NCI-H524 treated with DMSO at 0.1 percent for 48 hours (cell line): Measurements from ENCODE around the gene PBX1.
"Not testable (repeated sequence)": the region's sequence is repeated elsewhere in the genome, so short reads cannot be mapped to it uniquely, and the experiment has no call there.

Source experiments
- DNase-seq: peaks from one replicate; lab custom pipeline; 2025; lab: John Stamatoyannopoulos, UW

PBX1 gene

GRCh38 chr1:164558461-164559341 lies at the start of gene PBX1:
PBX1 (plus strand) TSS chr1:164559184.
- peak; percentile 87 for DNase-seq

GRCh38 chr1:164510435-164510834 lies 48.5 kb upstream of the PBX1 start:
- no peak for DNase-seq

DNA sequence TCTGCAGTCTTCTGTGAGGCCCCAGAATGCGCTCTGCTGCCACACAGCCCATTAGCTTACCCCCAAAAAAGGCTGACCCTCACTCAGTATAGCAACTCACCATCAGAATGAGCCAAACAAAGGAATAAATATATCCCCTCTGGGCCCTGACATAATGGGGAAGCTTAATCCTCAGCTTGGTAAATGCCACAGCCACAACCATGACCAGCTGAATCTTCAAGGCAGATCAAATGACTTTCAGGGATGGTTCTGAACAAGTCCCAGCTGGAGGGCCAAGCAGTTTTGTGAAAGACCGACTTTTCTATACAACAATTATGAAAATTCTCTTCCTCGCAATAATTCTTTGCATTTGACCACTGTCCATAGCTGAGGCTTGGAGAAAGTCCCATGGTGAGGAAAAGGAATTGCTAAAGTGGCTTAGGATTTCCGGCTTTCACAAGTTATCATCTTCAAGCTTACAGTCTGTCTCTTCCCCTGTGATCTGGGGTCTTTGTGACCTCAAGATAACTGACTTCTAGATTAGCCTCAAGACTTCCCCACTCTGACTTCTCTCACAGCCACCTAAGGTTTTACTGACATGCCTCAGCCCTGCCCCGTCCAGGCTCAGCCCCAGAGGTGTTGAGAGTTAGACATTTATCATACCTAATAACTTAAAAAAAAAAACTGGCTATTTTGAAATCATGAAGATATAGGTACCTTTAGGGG lies 47.8 kb upstream of the PBX1 start:
- DNase-seq = no peak

DNA sequence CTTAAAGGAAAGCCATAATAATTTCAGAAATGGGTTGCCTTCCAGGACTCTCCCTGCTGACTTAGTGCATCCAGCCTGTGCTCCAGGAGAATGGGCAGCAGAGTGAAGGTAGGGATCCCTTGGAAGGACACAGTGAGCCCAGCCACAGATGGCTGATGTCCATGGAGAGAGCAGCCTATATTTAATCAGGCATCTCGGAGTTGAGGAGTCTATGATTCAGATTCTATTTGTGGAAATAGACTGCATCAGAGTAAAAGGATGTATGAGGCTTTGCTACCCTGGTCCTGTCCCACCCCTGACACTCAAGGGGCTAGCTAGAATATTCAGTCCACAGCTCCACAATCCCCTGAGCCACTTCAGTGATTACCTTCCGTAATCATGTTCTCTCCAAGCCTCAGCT lies 43.8 kb upstream of the PBX1 start:
- no peak for DNase-seq

DNA sequence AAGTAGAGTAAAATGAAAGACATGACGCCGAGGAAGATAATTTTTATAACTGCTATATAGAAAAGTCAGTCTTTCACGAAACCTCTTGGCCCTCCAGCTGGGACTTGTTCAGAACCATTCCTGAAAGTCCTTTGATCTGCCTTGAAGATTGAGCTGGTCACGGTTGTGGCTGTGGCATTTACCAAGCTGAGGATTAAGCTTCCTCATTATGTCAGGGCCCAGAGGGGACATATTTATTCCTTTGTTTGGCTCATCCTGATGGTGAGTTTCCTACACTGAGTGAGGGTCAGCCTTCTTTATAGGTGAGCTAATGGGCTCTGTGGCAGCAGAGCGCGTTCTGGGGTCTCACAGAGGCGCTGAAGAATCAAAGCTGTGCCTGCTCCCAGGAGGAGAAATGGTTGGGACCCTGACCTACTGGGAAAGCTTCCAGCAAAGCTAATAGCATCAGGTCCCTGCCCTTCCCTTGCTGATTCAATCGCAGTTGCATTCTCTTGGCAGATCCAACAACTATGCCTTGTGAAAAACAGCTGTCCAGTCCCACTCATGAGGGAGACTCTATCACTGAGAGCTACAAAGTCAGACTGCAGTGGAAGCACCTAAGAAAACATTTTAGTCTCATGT lies 43.2 kb upstream of the PBX1 start:
- no peak for DNase-seq

DNA sequence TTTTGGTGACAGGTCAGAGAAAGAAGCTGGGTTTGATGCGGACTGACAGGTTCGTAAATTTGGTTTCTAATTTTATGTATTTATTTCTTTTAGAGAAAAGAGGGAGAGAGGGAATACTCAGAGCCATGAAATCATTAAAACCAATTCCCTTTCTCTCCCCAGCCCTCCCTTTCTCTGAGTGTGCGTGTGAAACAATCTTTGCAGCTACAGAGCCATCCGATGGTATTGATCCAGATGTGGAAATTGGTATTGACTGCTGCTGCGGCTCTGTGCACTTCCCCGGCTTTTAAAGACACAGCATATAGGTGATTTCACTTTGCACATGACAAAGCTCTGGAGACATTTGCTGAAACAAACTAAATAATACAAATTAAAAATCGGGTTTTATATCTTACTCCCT lies 42.4 kb upstream of the PBX1 start:
- DNase-seq = no peak

- no peak for DNase-seq
Measured at GRCh38 chr1:164518692-164519332, 40.2 kb upstream of the PBX1 start.

DNA sequence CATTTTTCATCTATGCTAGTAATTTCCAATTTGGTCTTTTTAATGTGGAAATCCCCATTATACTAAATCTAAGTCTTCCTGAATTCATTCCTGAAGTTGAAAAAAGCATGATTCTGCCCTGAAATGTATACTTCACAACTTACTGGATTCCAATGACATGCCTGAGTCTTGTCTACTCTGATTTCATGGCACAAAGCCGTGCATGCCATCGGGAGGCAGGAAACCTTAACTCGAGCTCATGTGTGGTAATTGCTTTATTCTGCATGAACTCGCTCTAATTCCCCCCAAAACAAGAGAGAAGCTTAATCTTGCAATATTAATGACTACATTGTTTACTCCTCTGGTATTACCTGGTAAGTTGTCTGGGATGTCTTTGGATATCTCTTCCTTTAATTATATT lies 39.6 kb upstream of the PBX1 start:
- no peak for DNase-seq

DNA sequence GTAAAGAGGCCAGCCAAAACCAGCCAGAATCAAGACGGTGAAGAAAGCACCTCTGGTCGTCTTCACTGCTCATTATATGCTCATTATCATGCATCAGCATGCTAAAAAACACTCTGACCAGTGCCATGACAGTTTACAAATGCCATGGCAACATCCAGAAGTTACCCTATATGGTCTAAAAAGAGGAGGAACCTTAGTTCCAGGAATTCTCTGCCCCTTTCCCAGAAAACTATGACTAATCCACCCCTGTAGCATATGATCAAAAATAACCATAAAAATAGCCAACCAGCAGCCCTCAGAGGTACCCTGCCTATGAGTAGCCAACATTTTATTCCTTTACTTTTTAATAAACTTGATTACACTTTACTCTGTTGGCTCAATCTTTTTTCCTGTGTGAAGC lies 34.2 kb upstream of the PBX1 start:
- no peak for DNase-seq

- no peak for DNase-seq
Measured at GRCh38 chr1:164534863-164535610, 23.9 kb upstream of the PBX1 start.

GRCh38 chr1:164552463-164552988 lies 6.5 kb upstream of the PBX1 start:
- not testable (repeated sequence) for DNase-seq

DNA sequence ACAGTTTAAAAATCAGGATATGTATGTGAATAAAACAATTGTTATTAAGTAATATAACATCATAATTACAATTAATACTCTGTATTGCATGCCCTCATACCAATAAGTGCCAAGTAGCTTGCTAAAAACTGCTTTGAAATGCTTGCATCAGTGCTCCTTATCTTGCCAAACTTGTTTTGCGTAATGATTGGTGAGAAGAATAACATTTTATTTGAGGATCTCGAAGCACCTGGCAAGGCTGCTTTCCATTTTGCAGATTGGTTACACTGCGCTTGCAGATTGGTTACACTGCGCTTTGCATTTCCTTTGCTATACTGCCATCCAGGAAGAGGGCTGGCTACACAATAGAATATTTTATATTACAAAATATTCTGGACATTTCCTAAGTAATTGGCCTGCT lies 1.7 kb upstream of the PBX1 start:
- no peak for DNase-seq

DNA sequence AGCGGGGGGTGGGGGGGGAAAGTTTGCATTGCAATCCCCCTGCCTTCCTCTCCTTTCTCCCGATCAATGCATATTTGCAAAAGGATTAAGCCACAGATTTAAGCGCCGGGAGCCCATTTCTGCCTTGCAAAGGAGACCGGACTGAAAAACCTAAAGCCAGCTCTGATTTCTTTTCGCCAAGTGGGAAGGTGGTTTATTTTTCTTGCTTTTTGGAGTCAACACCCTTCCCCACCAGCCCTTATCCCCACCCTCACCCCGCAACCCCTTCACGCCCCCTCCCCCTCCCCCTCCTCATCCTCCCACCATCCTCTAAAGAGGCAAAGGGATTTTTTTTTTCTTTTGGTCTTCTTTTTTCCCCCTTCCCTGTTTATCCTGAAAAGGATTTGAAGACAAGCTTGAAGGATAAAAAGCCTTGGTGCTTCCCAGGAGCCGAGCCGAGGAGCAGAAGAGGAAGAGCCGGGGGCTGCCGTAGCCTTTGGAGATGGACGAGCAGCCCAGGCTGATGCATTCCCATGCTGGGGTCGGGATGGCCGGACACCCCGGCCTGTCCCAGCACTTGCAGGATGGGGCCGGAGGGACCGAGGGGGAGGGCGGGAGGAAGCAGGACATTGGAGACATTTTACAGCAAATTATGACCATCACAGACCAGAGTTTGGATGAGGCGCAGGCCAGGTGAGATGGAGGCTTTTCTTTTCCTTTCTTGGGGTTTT lies 513 bp downstream of the PBX1 start:
- DNase-seq = no peak

GRCh38 chr1:164560121-164560541 lies 1.1 kb downstream of the PBX1 start:
- DNase-seq = no peak

DNA sequence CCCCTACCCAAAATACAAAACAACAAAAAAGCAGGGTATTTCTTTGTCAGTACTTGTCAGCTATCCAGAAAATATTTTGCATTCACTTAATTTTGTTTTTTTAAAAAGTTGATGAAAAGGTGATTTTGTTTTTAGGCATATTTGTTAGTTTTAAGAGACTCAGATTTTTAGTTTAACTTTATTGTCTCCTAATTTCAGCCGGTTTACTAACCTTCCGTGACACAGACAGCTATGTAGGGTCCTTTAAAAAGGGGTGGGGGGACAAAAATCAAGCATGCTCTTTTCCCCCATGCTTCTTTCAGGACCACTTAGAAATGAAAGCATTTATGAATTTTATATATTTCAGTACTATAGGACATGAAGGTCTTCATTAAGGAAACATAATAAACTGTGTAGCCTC lies 1.6 kb downstream of the PBX1 start:
- DNase-seq = no peak

DNA sequence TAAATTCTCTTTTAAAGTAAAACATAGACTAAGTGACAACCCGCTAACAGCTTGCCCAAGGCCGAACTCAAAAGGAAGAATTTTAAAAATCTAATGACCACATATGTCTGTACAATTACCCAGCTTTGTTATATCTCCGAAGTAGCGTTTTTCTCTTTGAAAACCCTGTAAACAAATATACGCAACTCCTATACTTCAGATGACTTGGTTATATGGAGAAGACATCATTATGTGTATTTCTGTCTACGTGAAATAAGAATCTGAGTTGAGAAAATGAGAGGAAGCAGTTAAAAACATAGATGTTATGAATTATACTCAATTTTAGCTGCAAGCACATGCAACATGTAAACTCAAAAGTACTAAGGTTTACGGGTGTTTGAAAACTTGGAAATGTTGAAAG lies 2.0 kb downstream of the PBX1 start:
- DNase-seq = no peak

DNA sequence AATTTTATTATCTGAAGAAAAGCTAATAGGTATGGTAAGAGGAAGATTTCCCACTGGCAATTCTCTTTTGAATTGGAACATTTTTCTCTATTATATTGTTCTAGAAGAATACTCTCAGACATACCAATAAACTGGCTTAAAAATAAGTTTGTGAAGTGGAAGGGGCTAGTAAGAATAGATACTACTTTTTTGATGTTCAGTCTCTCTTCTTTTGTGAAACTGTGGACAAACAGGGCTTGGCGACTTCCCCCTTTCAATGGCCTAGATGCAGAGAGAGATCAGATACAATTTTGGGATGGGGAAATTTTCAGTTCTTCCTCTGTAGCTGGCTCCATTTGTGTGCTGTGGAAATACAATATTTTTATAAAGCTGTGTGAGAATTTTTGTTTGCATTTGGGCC lies 2.5 kb downstream of the PBX1 start:
- DNase-seq = no peak

- no peak for DNase-seq
Measured at GRCh38 chr1:164562061-164562460, 3.1 kb downstream of the PBX1 start.

GRCh38 chr1:164562511-164562910 lies 3.5 kb downstream of the PBX1 start:
- no peak for DNase-seq

DNA sequence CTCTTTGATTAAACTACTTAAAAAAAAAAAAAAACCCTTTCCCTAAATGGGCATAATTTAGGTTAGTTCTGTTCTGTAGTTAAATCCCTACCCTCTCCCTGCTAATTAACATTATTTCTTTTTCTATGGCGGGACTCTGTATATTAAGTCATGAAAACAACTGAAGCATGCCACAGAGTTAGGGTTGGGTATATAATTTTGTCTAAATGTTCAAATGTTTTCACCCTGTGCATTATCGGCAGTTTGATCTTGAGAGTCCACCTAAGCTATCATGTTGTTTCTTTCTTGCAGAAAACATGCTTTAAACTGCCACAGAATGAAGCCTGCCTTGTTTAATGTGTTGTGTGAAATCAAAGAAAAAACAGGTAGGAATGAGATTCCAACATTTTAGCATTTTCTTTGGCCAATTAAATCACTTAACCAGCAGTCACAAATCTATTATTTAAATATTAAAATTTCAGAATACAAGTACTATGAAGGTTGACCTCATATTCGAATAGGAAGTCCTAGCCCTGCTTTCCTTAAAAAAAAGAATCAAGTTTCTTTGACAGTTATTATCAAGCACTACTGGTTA lies 4.0 kb downstream of the PBX1 start:
- DNase-seq = no peak
